WTC11 (cell line): ENCODE data around the gene RMDN3. TPM values are rescaled to one million over a fixed set of nuclear protein-coding genes. Genes with fewer than 3 reads are reported as not detected.

Experiments used
- ATAC-seq: fragments of 200-7000 bp; cut with Tn5 transposase; 2 replicates; pipeline ENCODE4 v1.10.0; 2021; ENCODE audit warnings: mild to moderate bottlenecking, moderate library complexity
- CTCF ChIA-PET: fragments of 300-600 bp; sonication (Branson Sonifier 250); formaldehyde crosslinking; loops from one replicate; lab custom pipeline; 2021; ENCODE audit warnings: antibody characterized with exemption; lab: Charles Lee
- POLR2A ChIA-PET: fragments of 350-600 bp; sonication (Branson Sonifier 250); formaldehyde crosslinking; loops from one replicate; lab custom pipeline; 2021; ENCODE audit warnings: antibody characterized with exemption; lab: Charles Lee
- DNase-seq: peaks from one replicate; pipeline ENCODE4 v3.0.0; 2021; ENCODE audit warnings: low spot score
- H3K27ac Mint-ChIP-seq: 2 replicates; pipeline ENCODE4 v1.8.0; 2021; ENCODE audit warnings: mixed read lengths
- H3K27me3 Mint-ChIP-seq: 2 replicates; pipeline ENCODE4 v1.8.0; 2021; ENCODE audit warnings: low read depth, mild to moderate bottlenecking, moderate library complexity, mixed read lengths
- H3K36me3 Mint-ChIP-seq: 2 replicates; pipeline ENCODE4 v1.8.0; 2021; ENCODE audit warnings: mixed read lengths
- H3K4me1 Mint-ChIP-seq: 2 replicates; pipeline ENCODE4 v1.8.0; 2022; ENCODE audit warnings: mixed read lengths
- H3K4me3 Mint-ChIP-seq: 2 replicates; pipeline ENCODE4 v1.8.0; 2021; ENCODE audit warnings: mild to moderate bottlenecking, moderate library complexity, mixed read lengths
- H3K9me3 Mint-ChIP-seq: 2 replicates; pipeline ENCODE4 v1.8.0; 2021; ENCODE audit warnings: mixed read lengths
- ESRRA ChIP-seq: sonication (generic); formaldehyde crosslinking; IDR thresholded peaks from 2 replicates; pipeline ENCODE4 v1.8.1; 2022; ENCODE audit warnings: mild to moderate bottlenecking, missing genetic modification reagents, borderline replicate concordance
- NFE2L1 ChIP-seq: sonication (generic); formaldehyde crosslinking; IDR thresholded peaks from 2 replicates; pipeline ENCODE4 v1.8.1; 2023; ENCODE audit warnings: missing genetic modification reagents
- SOX15 ChIP-seq: fragments of 250-450 bp; sonication (Bioruptor Pico); IDR thresholded peaks from 2 replicates; pipeline ENCODE4 v1.9.0; 2021; ENCODE audit warnings: mild to moderate bottlenecking
- TEAD1 ChIP-seq: sonication (generic); formaldehyde crosslinking; IDR thresholded peaks from 2 replicates; pipeline ENCODE4 v1.8.0; 2022; ENCODE audit warnings: mild to moderate bottlenecking, missing genetic modification reagents
- TEAD4 ChIP-seq: sonication (generic); formaldehyde crosslinking; IDR thresholded peaks from 2 replicates; pipeline ENCODE4 v1.8.0; 2022; ENCODE audit warnings: mild to moderate bottlenecking, missing genetic modification reagents
- ZNF396 ChIP-seq: fragments of 250-450 bp; sonication (Bioruptor Pico); IDR thresholded peaks from 2 replicates; pipeline ENCODE4 v1.8.0; 2021; ENCODE audit warnings: mild to moderate bottlenecking, moderate library complexity, borderline replicate concordance
- ZNF416 ChIP-seq: fragments of 250-450 bp; sonication (Bioruptor Pico); IDR thresholded peaks from 2 replicates; pipeline ENCODE4 v1.9.0; 2021; ENCODE audit warnings: mild to moderate bottlenecking, inconsistent platforms
- total RNA-seq: library from RNA; stranded (reverse); gene quantifications from 3 replicates; pipeline ENCODE4 v1.2.3, GENCODE V29; 2021
- TF ChIP-seq, protein P1 (sequence below): fragments of 250-450 bp; sonication (Bioruptor Pico); conservative IDR thresholded peaks from 2 replicates; pipeline ENCODE4 v1.9.0; 2021; ENCODE audit warnings: mild to moderate bottlenecking
- TF ChIP-seq, protein P2 (sequence below): sonication (generic); formaldehyde crosslinking; IDR thresholded peaks from 2 replicates; pipeline ENCODE4 v1.8.1; 2023; ENCODE audit warnings: mild to moderate bottlenecking, missing genetic modification reagents
- TF ChIP-seq, protein P3 (sequence below): sonication (generic); formaldehyde crosslinking; IDR thresholded peaks from 2 replicates; pipeline ENCODE4 v1.8.1; 2022; ENCODE audit warnings: low read depth, mild to moderate bottlenecking, moderate library complexity, missing genetic modification reagents, borderline replicate concordance
- TF ChIP-seq, protein P4 (sequence below): fragments of 250-450 bp; sonication (Bioruptor Pico); IDR thresholded peaks from 2 replicates; pipeline ENCODE4 v1.9.0; 2021; ENCODE audit warnings: mild to moderate bottlenecking
- TF ChIP-seq, protein P5 (sequence below): sonication (generic); formaldehyde crosslinking; IDR thresholded peaks from 2 replicates; pipeline ENCODE4 v1.8.0; 2023; ENCODE audit warnings: mild to moderate bottlenecking, missing genetic modification reagents
- TF ChIP-seq, protein P6 (sequence below): fragments of 250-450 bp; sonication (Bioruptor Pico); IDR thresholded peaks from 2 replicates; pipeline ENCODE4 v1.9.0; 2021; ENCODE audit warnings: mild to moderate bottlenecking, borderline replicate concordance
- TF ChIP-seq, protein P7 (sequence below): sonication (generic); formaldehyde crosslinking; IDR thresholded peaks from 2 replicates; pipeline ENCODE4 v1.8.0; 2023; ENCODE audit warnings: missing genetic modification reagents, mild to moderate bottlenecking, borderline replicate concordance

The RMDN3 gene
- total RNA-seq, 1 experiment from 2014 or later: 22.8 TPM

DNA sequence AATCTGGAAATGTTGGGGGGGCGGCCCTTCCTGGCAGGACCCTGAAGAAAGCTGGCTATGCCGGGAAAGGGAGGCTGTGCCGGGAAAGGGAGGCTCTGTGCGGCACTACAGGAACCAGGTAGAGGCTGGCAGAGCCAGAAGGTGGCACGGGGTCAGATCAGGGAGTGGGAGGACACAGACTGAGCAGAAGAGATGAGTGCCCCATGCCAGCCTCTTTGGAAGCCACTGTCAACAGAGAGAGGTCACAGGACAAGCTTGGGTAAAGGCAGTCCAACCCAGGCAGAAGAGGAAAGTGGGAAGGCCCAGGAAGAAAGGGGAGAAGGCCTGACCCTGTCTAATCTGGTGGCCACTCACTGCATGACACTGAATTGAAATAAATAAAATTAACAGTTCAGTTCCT is 16.2 kb upstream of the RMDN3 start (continued):
- TF ChIP-seq, protein P1, sequence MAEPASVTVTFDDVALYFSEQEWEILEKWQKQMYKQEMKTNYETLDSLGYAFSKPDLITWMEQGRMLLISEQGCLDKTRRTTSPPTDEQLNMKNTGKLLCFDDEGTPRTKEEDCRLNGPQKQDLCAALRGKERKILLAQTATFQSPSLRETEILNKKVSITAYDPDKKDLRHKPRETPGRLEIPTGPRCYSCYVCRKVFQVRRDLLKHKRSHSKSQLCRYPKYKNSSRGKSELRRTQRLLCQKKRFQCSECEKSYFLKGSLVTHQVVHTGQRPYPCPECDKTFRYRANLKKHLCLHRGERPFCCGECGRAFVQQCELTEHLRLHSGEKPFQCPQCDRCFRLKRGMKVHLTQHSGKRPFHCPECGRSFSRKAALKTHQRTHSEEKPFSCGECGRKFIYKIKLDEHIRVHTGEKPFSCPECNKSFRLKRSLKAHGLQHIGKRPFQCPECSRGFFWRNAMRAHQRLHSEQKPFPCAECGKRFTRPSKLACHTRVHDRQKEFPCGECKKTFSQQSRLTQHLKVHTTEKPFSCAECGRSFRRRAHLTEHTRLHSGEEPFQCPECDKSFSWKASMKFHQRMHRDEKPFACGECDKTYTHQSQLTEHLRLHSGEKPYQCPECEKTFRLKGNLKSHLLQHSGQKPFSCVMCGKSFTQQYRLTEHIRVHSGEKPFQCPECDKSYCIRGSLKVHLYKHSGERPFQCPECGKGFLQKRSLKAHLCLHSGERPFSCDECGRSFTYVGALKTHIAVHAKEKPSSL: no peak
- TF ChIP-seq ZNF396 (CRISPR knock-in tag) (no peak), NFE2L1 (CRISPR knock-in tag) (no peak), TEAD4 (no peak)
- TF ChIP-seq, protein P2, sequence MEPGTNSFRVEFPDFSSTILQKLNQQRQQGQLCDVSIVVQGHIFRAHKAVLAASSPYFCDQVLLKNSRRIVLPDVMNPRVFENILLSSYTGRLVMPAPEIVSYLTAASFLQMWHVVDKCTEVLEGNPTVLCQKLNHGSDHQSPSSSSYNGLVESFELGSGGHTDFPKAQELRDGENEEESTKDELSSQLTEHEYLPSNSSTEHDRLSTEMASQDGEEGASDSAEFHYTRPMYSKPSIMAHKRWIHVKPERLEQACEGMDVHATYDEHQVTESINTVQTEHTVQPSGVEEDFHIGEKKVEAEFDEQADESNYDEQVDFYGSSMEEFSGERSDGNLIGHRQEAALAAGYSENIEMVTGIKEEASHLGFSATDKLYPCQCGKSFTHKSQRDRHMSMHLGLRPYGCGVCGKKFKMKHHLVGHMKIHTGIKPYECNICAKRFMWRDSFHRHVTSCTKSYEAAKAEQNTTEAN (CRISPR knock-in tag): no peak

DNA sequence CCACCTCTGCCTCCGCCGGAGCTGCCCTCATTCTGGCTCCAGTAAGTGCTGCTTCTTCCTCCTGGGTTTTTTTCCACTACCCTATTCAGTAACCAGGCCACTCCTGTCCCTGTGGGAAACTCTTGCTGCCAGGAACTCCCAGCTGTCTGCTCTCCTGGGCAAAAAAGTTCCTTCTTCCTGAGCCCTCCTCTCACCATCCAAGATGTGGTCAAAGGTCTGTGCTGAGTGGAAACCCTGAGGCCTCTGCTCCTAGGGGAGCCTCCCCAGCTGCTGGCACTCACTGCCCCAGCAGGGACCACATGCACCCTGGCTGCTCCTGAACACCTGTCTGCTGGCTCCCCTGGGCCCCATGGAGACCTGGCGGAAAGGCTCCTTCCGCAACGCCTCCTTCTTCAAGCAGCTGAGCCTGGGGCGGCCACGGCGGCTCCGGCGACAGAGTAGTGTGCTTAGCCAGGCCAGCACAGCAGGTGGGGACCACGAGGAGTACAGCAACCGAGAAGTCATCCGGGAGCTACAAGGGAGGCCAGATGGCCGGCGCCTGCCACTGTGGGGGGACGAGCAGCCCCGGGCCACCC is 15.2 kb upstream of the RMDN3 start:
- TF ChIP-seq, protein P3, sequence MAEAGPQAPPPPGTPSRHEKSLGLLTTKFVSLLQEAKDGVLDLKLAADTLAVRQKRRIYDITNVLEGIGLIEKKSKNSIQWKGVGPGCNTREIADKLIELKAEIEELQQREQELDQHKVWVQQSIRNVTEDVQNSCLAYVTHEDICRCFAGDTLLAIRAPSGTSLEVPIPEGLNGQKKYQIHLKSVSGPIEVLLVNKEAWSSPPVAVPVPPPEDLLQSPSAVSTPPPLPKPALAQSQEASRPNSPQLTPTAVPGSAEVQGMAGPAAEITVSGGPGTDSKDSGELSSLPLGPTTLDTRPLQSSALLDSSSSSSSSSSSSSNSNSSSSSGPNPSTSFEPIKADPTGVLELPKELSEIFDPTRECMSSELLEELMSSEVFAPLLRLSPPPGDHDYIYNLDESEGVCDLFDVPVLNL: no peak
- TF ChIP-seq, protein P4, sequence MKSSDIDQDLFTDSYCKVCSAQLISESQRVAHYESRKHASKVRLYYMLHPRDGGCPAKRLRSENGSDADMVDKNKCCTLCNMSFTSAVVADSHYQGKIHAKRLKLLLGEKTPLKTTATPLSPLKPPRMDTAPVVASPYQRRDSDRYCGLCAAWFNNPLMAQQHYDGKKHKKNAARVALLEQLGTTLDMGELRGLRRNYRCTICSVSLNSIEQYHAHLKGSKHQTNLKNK (CRISPR knock-in tag): no peak
- TF ChIP-seq SOX15 (CRISPR knock-in tag): no peak
- TF ChIP-seq, protein P5, sequence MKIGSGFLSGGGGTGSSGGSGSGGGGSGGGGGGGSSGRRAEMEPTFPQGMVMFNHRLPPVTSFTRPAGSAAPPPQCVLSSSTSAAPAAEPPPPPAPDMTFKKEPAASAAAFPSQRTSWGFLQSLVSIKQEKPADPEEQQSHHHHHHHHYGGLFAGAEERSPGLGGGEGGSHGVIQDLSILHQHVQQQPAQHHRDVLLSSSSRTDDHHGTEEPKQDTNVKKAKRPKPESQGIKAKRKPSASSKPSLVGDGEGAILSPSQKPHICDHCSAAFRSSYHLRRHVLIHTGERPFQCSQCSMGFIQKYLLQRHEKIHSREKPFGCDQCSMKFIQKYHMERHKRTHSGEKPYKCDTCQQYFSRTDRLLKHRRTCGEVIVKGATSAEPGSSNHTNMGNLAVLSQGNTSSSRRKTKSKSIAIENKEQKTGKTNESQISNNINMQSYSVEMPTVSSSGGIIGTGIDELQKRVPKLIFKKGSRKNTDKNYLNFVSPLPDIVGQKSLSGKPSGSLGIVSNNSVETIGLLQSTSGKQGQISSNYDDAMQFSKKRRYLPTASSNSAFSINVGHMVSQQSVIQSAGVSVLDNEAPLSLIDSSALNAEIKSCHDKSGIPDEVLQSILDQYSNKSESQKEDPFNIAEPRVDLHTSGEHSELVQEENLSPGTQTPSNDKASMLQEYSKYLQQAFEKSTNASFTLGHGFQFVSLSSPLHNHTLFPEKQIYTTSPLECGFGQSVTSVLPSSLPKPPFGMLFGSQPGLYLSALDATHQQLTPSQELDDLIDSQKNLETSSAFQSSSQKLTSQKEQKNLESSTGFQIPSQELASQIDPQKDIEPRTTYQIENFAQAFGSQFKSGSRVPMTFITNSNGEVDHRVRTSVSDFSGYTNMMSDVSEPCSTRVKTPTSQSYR (CRISPR knock-in tag): no peak
- no peak for TF ChIP-seq TEAD1 (CRISPR knock-in tag)
- no peak for TF ChIP-seq ESRRA
- TF ChIP-seq ZNF416 (CRISPR knock-in tag): no peak
- TF ChIP-seq, protein P6, sequence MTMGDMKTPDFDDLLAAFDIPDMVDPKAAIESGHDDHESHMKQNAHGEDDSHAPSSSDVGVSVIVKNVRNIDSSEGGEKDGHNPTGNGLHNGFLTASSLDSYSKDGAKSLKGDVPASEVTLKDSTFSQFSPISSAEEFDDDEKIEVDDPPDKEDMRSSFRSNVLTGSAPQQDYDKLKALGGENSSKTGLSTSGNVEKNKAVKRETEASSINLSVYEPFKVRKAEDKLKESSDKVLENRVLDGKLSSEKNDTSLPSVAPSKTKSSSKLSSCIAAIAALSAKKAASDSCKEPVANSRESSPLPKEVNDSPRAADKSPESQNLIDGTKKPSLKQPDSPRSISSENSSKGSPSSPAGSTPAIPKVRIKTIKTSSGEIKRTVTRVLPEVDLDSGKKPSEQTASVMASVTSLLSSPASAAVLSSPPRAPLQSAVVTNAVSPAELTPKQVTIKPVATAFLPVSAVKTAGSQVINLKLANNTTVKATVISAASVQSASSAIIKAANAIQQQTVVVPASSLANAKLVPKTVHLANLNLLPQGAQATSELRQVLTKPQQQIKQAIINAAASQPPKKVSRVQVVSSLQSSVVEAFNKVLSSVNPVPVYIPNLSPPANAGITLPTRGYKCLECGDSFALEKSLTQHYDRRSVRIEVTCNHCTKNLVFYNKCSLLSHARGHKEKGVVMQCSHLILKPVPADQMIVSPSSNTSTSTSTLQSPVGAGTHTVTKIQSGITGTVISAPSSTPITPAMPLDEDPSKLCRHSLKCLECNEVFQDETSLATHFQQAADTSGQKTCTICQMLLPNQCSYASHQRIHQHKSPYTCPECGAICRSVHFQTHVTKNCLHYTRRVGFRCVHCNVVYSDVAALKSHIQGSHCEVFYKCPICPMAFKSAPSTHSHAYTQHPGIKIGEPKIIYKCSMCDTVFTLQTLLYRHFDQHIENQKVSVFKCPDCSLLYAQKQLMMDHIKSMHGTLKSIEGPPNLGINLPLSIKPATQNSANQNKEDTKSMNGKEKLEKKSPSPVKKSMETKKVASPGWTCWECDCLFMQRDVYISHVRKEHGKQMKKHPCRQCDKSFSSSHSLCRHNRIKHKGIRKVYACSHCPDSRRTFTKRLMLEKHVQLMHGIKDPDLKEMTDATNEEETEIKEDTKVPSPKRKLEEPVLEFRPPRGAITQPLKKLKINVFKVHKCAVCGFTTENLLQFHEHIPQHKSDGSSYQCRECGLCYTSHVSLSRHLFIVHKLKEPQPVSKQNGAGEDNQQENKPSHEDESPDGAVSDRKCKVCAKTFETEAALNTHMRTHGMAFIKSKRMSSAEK (CRISPR knock-in tag): no peak
- TF ChIP-seq, protein P7, sequence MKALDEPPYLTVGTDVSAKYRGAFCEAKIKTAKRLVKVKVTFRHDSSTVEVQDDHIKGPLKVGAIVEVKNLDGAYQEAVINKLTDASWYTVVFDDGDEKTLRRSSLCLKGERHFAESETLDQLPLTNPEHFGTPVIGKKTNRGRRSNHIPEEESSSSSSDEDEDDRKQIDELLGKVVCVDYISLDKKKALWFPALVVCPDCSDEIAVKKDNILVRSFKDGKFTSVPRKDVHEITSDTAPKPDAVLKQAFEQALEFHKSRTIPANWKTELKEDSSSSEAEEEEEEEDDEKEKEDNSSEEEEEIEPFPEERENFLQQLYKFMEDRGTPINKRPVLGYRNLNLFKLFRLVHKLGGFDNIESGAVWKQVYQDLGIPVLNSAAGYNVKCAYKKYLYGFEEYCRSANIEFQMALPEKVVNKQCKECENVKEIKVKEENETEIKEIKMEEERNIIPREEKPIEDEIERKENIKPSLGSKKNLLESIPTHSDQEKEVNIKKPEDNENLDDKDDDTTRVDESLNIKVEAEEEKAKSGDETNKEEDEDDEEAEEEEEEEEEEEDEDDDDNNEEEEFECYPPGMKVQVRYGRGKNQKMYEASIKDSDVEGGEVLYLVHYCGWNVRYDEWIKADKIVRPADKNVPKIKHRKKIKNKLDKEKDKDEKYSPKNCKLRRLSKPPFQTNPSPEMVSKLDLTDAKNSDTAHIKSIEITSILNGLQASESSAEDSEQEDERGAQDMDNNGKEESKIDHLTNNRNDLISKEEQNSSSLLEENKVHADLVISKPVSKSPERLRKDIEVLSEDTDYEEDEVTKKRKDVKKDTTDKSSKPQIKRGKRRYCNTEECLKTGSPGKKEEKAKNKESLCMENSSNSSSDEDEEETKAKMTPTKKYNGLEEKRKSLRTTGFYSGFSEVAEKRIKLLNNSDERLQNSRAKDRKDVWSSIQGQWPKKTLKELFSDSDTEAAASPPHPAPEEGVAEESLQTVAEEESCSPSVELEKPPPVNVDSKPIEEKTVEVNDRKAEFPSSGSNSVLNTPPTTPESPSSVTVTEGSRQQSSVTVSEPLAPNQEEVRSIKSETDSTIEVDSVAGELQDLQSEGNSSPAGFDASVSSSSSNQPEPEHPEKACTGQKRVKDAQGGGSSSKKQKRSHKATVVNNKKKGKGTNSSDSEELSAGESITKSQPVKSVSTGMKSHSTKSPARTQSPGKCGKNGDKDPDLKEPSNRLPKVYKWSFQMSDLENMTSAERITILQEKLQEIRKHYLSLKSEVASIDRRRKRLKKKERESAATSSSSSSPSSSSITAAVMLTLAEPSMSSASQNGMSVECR (CRISPR knock-in tag): no peak
- ChIA-PET POLR2A (interaction anchor here (0.8 kb wide), 1 partner anchor 13 kb away, joined by 4 read pairs; no protein-coding TSS in a partner anchor), CTCF (interaction anchor here (0.5 to 1.2 kb wide), 4 partner anchors 24 to 103 kb away, joined by 3 to 5 read pairs (median 4); no protein-coding TSS in a partner anchor)
- Mint-ChIP-seq H3K36me3 (peaks cover 9% of the 10 kb centered on the region), H3K27me3 (no peaks in the 10 kb centered on the region), H3K9me3 (no peaks in the 10 kb centered on the region), H3K4me3 (no peak overlapping the region), H3K27ac (peak overlapping the region; percentile 70; the same call in 1 of the 2 replicates), H3K4me1 (peaks cover 22% of the 10 kb centered on the region)
- no peak for DNase-seq
- ATAC-seq: no peak
